Left ventricle myocardium superior (tissue), 1 donor: Measurements from ENCODE around the gene DCHS2. TPM values are rescaled to one million over a fixed set of nuclear protein-coding genes. Genes with fewer than 3 reads are reported as not detected.

Experiments used
- total RNA-seq: library from RNA; stranded (reverse); fragmentation: NEBNext Ultra II Directional; extraction: Animal tissue kit (Norgen Biotek cat#: 25700); gene quantifications from one replicate; pipeline ENCODE4 v1.2.1, GENCODE V29; 2021
- donor health status: DM: no; HTN: yes; CAD: no; lungs with severe emphysema.

DCHS2 gene
- total RNA-seq, 1 donor from 2014 or later = not detected

Other genes starting within 250 kb of the DCHS2 start
- gene PLRG1, start 58.6 kb upstream of the DCHS2 start, total RNA-seq = 37.0 TPM
- gene FGB, start 71.2 kb upstream of the DCHS2 start, total RNA-seq = not detected
- gene FGA, start 98.9 kb upstream of the DCHS2 start, total RNA-seq = not detected
- gene FGG, start 120.9 kb upstream of the DCHS2 start, total RNA-seq = not detected